GM13977 (cell line): Measurements from ENCODE around the gene CD8B.

Experiments used
- DNase-seq: peaks from one replicate; pipeline ENCODE4 v3.0.0; 2012; ENCODE audit warnings: low spot score
- CTCF ChIP-seq: IDR thresholded peaks from 2 replicates; pipeline ENCODE4 v1.5.1; 2012; ENCODE audit warnings: mild to moderate bottlenecking, control low read depth; ENCODE audit not compliant: insufficient read depth; ENCODE audit errors: extremely low read depth, missing control alignments
- in situ Hi-C: fragments of 300-500 bp; cut with MboI; formaldehyde crosslinking; loops from one replicate; pipeline ENCODE4 v1.12.0; 2022; ENCODE audit warnings: low sequenced_read_pairs, low pct_unique_long_range_greater_than_20kb, mixed read lengths, inconsistent platforms; ENCODE audit not compliant: unreplicated experiment

CD8B gene

GRCh38 chr2:86790134-86790675 lies 71.5 kb downstream of the CD8B start:
- DNase-seq = peak; percentile 48
- in situ Hi-C loops = no loop called here
- no peak for TF ChIP-seq CTCF

- DNase-seq = no peak
- in situ Hi-C loops = no loop called here
- no peak for TF ChIP-seq CTCF
These were observed 72.0 kb downstream of the CD8B start for GRCh38 chr2:86789687-86790133.

- TF ChIP-seq CTCF = no peak
- DNase-seq = no peak
- in situ Hi-C loops = no loop called here
These were observed 72.6 kb downstream of the CD8B start for GRCh38 chr2:86788881-86789686.

- no peak for TF ChIP-seq CTCF
- no peak for DNase-seq
- in situ Hi-C loops = no loop called here
These were observed 73.5 kb downstream of the CD8B start for GRCh38 chr2:86788165-86788564.

- in situ Hi-C loops = no loop called here
- no peak for DNase-seq
- TF ChIP-seq CTCF = no peak
These were observed 74.0 kb downstream of the CD8B start for GRCh38 chr2:86787736-86788135.

GRCh38 chr2:86786001-86786536 lies 75.6 kb downstream of the CD8B start:
- in situ Hi-C loops = no loop called here
- no peak for TF ChIP-seq CTCF
- DNase-seq = no peak
